A549 treated with AZD2906 at 1 μM for 4 hours (cell line): ENCODE results near the gene PGLYRP2. TPM values are rescaled to one million over a fixed set of nuclear protein-coding genes. Genes with fewer than 3 reads are reported as not detected.

Source experiments
- total RNA-seq: library from RNA; stranded (reverse); fragments of 200-300 nt; extraction: Qiagen RNA extraction; gene quantifications from 5 replicates; pipeline ENCODE4 v1.2.3, GENCODE V29; 2022

Gene PGLYRP2, protein sequence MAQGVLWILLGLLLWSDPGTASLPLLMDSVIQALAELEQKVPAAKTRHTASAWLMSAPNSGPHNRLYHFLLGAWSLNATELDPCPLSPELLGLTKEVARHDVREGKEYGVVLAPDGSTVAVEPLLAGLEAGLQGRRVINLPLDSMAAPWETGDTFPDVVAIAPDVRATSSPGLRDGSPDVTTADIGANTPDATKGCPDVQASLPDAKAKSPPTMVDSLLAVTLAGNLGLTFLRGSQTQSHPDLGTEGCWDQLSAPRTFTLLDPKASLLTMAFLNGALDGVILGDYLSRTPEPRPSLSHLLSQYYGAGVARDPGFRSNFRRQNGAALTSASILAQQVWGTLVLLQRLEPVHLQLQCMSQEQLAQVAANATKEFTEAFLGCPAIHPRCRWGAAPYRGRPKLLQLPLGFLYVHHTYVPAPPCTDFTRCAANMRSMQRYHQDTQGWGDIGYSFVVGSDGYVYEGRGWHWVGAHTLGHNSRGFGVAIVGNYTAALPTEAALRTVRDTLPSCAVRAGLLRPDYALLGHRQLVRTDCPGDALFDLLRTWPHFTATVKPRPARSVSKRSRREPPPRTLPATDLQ
- 0.03 TPM in 1 of 5 replicates, not detected in the others for total RNA-seq

DNA sequence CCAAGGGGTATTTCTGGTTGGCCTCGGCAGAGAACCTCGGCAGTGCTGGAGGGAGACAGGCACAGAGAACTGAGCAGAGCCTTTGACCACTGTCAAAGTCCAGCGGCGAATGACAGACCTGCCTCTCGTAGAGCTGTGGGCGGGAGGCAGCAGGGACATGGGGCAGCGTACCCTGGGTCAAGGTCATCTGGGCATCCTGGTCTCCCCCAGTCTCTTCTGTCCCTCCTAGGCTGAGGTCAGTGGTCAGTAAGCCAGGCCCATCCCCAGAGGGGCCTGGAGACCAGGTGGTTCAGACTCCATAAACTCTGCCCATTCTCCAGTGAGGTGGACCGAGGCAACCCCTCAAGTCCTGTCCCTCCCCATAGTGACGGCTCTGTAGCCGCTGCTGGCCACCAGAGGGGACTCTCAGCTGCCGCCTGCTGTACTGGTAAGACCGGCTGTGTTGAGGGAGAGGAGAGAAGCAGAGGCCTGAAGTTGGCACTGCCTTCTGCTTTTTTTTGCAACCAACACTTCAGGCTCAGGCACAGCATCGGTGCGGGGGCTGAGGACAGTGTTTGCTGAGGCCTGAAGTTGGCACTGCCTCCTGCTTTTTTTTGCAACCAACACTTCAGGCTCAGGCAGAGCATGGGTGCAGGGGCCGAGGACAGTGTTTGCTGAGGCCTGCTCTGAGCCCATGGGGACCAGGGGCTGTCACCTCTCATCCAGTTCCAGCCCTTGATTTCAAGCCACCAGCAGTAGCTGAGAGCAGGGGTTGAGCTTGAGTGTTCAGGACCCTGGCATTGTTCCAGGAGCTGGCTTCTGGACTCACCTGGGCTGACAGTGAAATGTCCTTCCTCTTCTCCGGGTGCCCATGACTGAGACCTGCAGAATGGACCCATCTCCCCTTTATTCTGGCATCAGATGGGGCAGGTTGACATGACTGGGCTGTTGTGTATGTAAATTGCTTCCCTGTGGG, at the start of gene PGLYRP2:
Gene PGLYRP2, minus strand, starts transcription at position 111 of the 955 bp plus-strand sequence. CDS start 130 bp downstream, outside the sequence.

GRCh38 chr19:15508035-15508710, 28.9 kb upstream of the PGLYRP2 start, which contains the start of gene CYP4F22:
TSS of gene CYP4F22 (plus strand) at chr19:15508525. CDS start at chr19:15525337, 16,812 bp downstream.

DNA sequence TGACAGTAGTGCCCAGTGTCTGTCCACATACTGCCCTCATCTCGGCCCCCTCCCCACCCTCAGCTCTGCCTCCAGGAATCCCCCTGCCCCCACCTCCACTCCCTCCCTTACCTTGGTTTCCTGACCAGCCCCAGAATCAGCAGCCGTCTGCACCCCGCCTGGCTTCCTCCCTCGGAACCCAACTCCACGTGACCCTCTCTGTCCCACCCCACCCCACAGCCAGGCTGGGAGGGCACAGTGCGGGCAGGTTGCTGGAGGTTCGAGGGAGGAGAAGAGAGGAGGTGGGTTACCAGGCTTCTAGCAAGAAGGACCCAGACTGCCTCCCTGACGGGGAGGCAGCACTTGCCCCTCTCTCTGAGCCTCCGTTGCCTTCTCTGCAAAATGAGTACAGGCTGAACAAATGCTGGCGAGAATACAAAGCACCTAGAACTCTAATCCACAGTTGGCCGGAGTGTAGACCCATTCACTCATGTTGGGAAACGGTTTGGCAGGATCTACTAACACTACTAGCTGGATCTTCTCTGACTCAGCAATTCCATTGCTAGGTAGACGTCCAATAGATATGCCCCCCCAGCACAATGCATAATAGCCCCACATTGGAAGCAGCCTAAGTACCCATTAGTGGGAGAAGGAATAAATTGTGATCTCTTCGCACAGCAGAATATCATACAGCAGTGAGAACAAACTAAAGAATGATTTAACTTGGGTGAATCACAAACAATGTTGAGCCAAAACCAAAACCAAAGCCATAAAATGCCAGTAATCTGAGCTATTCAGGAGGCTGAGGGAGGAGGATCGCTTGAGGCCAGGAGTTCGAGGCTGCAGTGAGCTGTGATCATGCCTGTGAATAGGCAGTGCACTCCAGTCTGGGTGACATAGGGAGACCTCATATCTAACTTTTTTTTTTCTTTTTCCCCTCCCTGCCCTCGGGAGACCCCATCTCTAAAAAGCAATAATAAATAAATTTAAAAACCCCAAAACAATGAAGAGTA, 14.6 kb downstream of the PGLYRP2 start, which contains the start of gene RASAL3:
Gene RASAL3, minus strand, starts transcription at position 151 of the 992 bp plus-strand sequence. CDS start 186 bp downstream, outside the sequence.

GRCh38 chr19:15449620-15450527, 29.4 kb downstream of the PGLYRP2 start, which contains the start of gene WIZ:
TSS of gene WIZ (minus strand) at chr19:15449956. CDS start at chr19:15448307, 1,649 bp downstream.

Other genes starting within 250 kb of the PGLYRP2 start
- gene EPHX3, start 247.1 kb downstream of the PGLYRP2 start, total RNA-seq, result 0.05 to 0.09 TPM (median 0.06 TPM) in 4 of 5 replicates, not detected in the other
- 24.6 to 27.4 TPM (median 26.5 TPM) in 5 replicates for gene BRD4, start 147.0 kb downstream of the PGLYRP2 start, total RNA-seq
- 15.4 to 17.9 TPM (median 16.3 TPM) in 5 replicates for gene AKAP8, start 99.7 kb downstream of the PGLYRP2 start, total RNA-seq
- gene AKAP8L, start 60.5 kb downstream of the PGLYRP2 start, total RNA-seq, result 35.0 to 40.5 TPM (median 38.1 TPM) in 5 replicates
- gene WIZ, start 29.5 kb downstream of the PGLYRP2 start, total RNA-seq, result 16.2 to 23.9 TPM (median 23.4 TPM) in 5 replicates
- gene RASAL3, start 15.0 kb downstream of the PGLYRP2 start, total RNA-seq, result 0.03 to 0.16 TPM in 2 of 5 replicates, not detected in the others
- gene CYP4F22, start 29.0 kb upstream of the PGLYRP2 start, total RNA-seq, result 0.31 to 0.50 TPM (median 0.44 TPM) in 5 replicates
- gene CYP4F8, start 135.7 kb upstream of the PGLYRP2 start, total RNA-seq, result not detected in 5 replicates
- gene CYP4F3, start 161.4 kb upstream of the PGLYRP2 start, total RNA-seq, result 2.8 to 4.4 TPM (median 3.5 TPM) in 5 replicates
- 2.0 to 2.8 TPM (median 2.5 TPM) in 5 replicates for gene CYP4F12, start 193.6 kb upstream of the PGLYRP2 start, total RNA-seq
- gene OR10H2, start 248.5 kb upstream of the PGLYRP2 start, total RNA-seq, result not detected in 5 replicates